ENCODE measurements around the gene SIM2. TPM values are rescaled to one million over a fixed set of nuclear protein-coding genes. Genes with fewer than 3 reads are reported as not detected.

The SIM2 gene
- total and polyA plus RNA-seq, 9 donors, result 0.01 to 0.23 (median 0.11) TPM; not detected in 4

DNA sequence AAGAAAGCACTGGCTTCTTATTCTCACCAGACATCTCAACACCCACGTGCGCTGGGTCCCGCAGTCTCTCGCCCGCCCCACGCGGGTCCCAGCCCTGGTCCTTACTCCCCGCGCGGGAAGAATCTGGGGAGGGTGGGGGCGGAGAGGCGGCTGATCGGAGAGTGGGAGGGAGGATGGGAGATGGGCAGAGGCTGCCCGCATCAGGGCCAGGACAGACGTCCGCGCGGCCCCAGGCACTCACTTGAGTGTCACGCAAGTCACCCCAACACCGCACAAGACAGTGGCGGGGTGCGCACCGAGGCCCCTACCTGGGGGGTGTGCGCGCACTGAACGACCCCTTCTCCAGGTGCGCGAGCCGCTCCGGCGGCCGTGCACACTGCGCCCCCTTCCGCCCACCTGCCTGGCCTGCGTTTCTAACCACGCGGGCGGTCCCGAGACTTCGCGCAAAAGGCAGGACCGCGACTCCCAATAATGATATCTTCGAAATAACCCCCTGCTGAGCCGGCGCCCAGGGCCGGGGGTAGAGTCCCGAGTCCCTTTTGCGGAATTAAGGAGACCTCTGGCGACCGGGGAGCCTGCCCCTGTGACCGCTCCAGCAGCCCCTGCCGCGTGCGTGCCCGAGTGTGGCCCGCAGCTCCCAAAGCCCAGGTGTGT, 6.0 kb upstream of the SIM2 start:
- WGBS, 3 donors, result 3 to 6% (median 5%) methylated on average over 56 to 57 of the region's 57 CpGs
- Histone ChIP-seq H3K27ac (no peak overlapping the region), H3K27me3 (peaks cover 2% of the 10 kb centered on the region), H3K4me3 (no peak overlapping the region), H3K36me3 (no peaks in the 10 kb centered on the region), H3K9me3 (peaks cover 0 to 6% of the 10 kb centered on the region in 2 donors), H3K4me1 (ENCODE audit: insufficient read depth) (no peaks in the 10 kb centered on the region)
- TF ChIP-seq EP300 (IDR thresholded peaks at IDR 0.05) (no peak), POLR2A (IDR thresholded peaks at IDR 0.05) (no peak)
- TF ChIP-seq, protein P1, sequence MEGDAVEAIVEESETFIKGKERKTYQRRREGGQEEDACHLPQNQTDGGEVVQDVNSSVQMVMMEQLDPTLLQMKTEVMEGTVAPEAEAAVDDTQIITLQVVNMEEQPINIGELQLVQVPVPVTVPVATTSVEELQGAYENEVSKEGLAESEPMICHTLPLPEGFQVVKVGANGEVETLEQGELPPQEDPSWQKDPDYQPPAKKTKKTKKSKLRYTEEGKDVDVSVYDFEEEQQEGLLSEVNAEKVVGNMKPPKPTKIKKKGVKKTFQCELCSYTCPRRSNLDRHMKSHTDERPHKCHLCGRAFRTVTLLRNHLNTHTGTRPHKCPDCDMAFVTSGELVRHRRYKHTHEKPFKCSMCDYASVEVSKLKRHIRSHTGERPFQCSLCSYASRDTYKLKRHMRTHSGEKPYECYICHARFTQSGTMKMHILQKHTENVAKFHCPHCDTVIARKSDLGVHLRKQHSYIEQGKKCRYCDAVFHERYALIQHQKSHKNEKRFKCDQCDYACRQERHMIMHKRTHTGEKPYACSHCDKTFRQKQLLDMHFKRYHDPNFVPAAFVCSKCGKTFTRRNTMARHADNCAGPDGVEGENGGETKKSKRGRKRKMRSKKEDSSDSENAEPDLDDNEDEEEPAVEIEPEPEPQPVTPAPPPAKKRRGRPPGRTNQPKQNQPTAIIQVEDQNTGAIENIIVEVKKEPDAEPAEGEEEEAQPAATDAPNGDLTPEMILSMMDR (IDR thresholded peaks at IDR 0.05), result no peak
- intact Hi-C loops (cut with DNase I), result no loop called here
- DNase-seq, result no peak

DNA sequence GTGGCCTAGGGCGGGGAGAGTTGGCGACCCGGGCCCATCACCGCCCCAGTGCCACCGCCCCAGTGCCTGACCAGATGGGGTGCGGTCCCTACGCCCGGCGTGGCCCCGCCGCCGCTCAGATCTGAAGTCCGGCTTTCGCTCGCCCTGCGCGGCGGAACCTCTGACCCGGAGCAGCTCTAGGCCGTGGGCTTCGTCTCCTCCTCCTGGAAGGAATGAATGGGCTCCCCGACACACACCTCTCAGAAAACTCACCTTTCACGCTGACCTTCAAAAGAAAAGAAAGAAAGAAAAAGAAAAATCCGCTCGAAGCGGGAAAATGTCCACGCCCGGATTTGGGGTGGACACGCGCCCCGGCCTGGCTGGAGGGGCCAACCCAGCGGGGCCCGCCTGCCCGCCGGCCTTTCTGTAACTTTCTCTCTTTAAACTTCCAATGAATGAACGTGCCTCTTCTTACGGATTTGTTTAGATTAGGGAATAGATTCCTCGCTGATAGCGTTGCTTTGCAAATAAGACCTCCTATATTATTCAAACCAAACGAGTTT, 5.4 kb upstream of the SIM2 start:
- peaks cover 0 to 6% of the 10 kb centered on the region in 2 donors for H3K9me3 ChIP-seq
- TF ChIP-seq, protein P1 (IDR thresholded peaks at IDR 0.05), result no peak
- no peak for TF ChIP-seq EP300 (IDR thresholded peaks at IDR 0.05)
- no peak for TF ChIP-seq POLR2A (IDR thresholded peaks at IDR 0.05)
- peaks cover 2% of the 10 kb centered on the region for H3K27me3 ChIP-seq
- no peak overlapping the region for H3K4me3 ChIP-seq
- H3K27ac ChIP-seq, result no peak overlapping the region
- DNase-seq, result no peak
- intact Hi-C loops (cut with DNase I), result loop anchor here in 1 of 4 donors (2.0 kb wide), 1 partner anchor 21 kb away; no protein-coding TSS in a partner anchor
- 9 to 12% (median 10%) methylated on average over 35 to 40 of the region's 40 CpGs for WGBS, 3 donors
- H3K4me1 ChIP-seq (ENCODE audit: insufficient read depth), result peaks cover under 1% of the 10 kb centered on the region
- no peaks in the 10 kb centered on the region for H3K36me3 ChIP-seq

DNA sequence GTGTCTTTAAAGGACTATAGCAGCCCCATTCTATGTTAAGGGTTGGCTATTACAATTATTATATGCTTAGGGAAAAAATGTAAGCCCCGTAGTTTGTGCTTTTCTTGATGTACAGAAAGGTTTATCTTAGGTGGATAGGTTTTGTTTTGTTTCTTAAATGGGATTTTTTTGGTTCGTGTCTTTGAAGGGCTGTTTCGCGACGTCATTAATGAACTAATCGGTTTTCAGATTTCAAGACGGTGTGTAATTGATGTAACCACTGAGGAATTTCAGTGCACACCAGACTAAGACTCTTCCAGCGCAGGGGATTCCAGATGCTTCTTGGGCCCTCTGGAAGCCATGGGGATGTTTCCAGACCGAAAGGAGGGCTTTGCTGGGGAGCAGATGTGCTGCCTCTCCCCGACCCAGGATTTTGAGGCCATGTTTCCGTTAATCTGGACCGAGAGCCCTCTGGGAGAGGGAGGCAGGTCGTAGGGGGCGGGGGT, 4.8 kb upstream of the SIM2 start:
- Histone ChIP-seq H3K9me3 (peaks cover 0 to 6% of the 10 kb centered on the region in 2 donors), H3K27ac (no peak overlapping the region), H3K4me1 (ENCODE audit: insufficient read depth) (peaks cover 2% of the 10 kb centered on the region), H3K4me3 (no peak overlapping the region), H3K36me3 (no peaks in the 10 kb centered on the region), H3K27me3 (peaks cover 2% of the 10 kb centered on the region)
- intact Hi-C loops (cut with DNase I), result loop anchor here in 1 of 4 donors (2.0 kb wide), 1 partner anchor 21 kb away; no protein-coding TSS in a partner anchor
- 9 to 14% (median 9%) methylated on average over 14 of the region's 14 CpGs for WGBS, 3 donors
- no peak for DNase-seq
- TF ChIP-seq POLR2A (IDR thresholded peaks at IDR 0.05) (no peak), EP300 (IDR thresholded peaks at IDR 0.05) (no peak)
- TF ChIP-seq, protein P1 (IDR thresholded peaks at IDR 0.05), result no peak

DNA sequence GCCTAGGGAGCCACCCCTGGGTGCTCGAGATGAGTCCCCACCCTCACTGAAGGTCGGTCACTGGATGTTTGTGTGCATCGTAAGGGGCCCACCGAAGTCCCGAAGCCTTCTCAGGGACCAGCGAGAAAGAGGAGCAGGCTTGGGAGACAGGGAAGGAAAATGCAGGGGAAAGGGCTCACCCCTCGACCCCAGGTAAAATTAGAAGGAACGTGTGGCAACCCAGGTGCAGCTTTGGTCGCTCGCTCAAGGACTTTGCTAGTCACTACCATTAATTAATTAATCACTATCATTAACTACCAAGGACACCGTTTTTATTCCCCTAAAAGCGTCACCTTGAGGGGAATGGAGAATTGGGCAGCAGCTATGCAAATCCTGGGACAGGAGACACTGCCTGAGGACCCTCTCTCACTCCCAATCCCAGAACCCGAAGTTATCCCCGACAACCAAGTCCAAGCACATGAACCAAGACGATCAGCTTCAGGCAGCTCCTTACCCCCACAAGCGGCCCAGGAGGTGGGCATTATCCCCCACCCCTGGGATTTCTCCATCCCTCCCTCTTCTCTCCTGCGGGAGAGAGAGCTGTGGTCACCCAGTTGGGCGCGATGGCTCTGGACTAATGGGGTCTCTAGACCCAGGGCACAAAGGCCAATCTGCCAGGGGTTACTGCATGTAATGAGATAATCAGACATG, 4.2 kb upstream of the SIM2 start:
- H3K4me3 ChIP-seq, result no peak overlapping the region
- no peak for TF ChIP-seq EP300 (IDR thresholded peaks at IDR 0.05)
- no peak for TF ChIP-seq POLR2A (IDR thresholded peaks at IDR 0.05)
- TF ChIP-seq, protein P1 (IDR thresholded peaks at IDR 0.05), result no peak
- H3K9me3 ChIP-seq, result peaks cover 0 to 6% of the 10 kb centered on the region in 2 donors
- peaks cover 2% of the 10 kb centered on the region for H3K27me3 ChIP-seq
- H3K4me1 ChIP-seq (ENCODE audit: insufficient read depth), result peaks cover 2% of the 10 kb centered on the region
- no peak for DNase-seq
- intact Hi-C loops (cut with DNase I), result loop anchor here in 1 of 4 donors (2.0 kb wide), 1 partner anchor 20 kb away; no protein-coding TSS in a partner anchor
- 10 to 12% (median 10%) methylated on average over 19 of the region's 19 CpGs for WGBS, 3 donors
- H3K27ac ChIP-seq, result no peak overlapping the region
- H3K36me3 ChIP-seq, result no peaks in the 10 kb centered on the region
